Heart left ventricle (tissue), 16 donors: ENCODE data around the gene TMEM80. TPM values are rescaled to one million over a fixed set of nuclear protein-coding genes. Genes with fewer than 3 reads are reported as not detected.

Experiments used
- ATAC-seq, 4 donors: fragments of 200-7000 bp; cut with Tn5 transposase; one replicate each; pipeline ENCODE4 v1.9.1; 2020 to 2022; ENCODE audit warnings: moderate library complexity in 4 of 4, mild to moderate bottlenecking in 3 of 4, moderate number of reproducible peaks in 1 of 4
- DNase-seq, 5 donors: peaks; one replicate each; pipeline ENCODE4 v3.0.0-alpha.2; 2020
- H3K27ac ChIP-seq, 12 donors: fragments of 200-600 bp; sonication (generic) in 4 of 12; one replicate each; pipeline versions ENCODE4 v1.5.0 to v1.8.0; 2016 to 2022; ENCODE audit warnings: mild to moderate bottlenecking in 2 of 12
- H3K27me3 ChIP-seq, 9 donors: fragments of 200-600 bp; sonication (generic) in 2 of 9; one replicate each; pipeline versions ENCODE4 v1.5.1 to v1.8.0; 2016 to 2022; ENCODE audit warnings: mild to moderate bottlenecking in 3 of 9
- H3K36me3 ChIP-seq, 9 donors: fragments of 200-600 bp; sonication (generic) in 2 of 9; one replicate each; pipeline versions ENCODE4 v1.5.0 to v1.8.0; 2018 to 2022; ENCODE audit warnings: mild to moderate bottlenecking in 2 of 9
- H3K4me1 ChIP-seq, 12 donors: fragments of 200-600 bp; sonication (generic) in 4 of 12; one replicate each; pipeline versions ENCODE4 v1.5.0 to v1.8.0; 2016 to 2022; ENCODE audit warnings: mild to moderate bottlenecking in 3 of 12
- H3K4me3 ChIP-seq, 12 donors: fragments of 200-600 bp; sonication (generic) in 4 of 12; one replicate each; pipeline versions ENCODE4 v1.5.0 to v1.8.0; 2017 to 2022; ENCODE audit warnings: mild to moderate bottlenecking in 9 of 12, moderate library complexity in 4 of 12
- H3K9me3 ChIP-seq, 12 donors: fragments of 200-600 bp; sonication (generic) in 4 of 12; one replicate each; pipeline versions ENCODE4 v1.5.0 to v1.8.0; 2016 to 2022; ENCODE audit warnings: mild to moderate bottlenecking in 1 of 12
- POLR2A ChIP-seq, 2 donors: fragments of 450-650 bp; IDR thresholded peaks; one replicate each; pipeline ENCODE4 v1.6.1; 2017; ENCODE audit warnings: antibody characterized with exemption in 2 of 2, mild to moderate bottlenecking in 2 of 2, moderate library complexity in 2 of 2
- WGBS, 4 donors: extraction: QIAGEN DNeasy Blood & Tissue Kit in 2 of 4; methylation state at CpG; one replicate each; pipeline versions ENCODE4 v1.1.5 to v1.1.7; 2013 to 2018; 5-methylcytosine and 5-hydroxymethylcytosine counted together
- intact Hi-C, 10 donors: fragments of 100-400 bp; cut with DNase I; formaldehyde crosslinking; loops; one replicate each; pipeline versions ENCODE4 v1.11.1 to v1.14.2; 2022
- polyA plus RNA-seq, 2 donors: library from polyadenylated mRNA; stranded (reverse); fragments of 200-250 nt; gene quantifications; one replicate each; pipeline ENCODE4 v1.2.3, GENCODE V29; 2013
- total RNA-seq, 9 donors: library from RNA; depleted of rRNA in 2 of 9; stranded (reverse); fragments of >200 nt in 2 of 9; fragmentation: NEBNext Ultra II Directional in 3 of 9; extraction: Animal tissue kit (Norgen Biotek cat#: 25700) in 3 of 9; gene quantifications; one replicate each; pipeline versions ENCODE4 v1.1.0 to v1.2.4, GENCODE V29; 2016 to 2023
- TF ChIP-seq, protein P1 (sequence below), 12 donors: fragments of 200-600 bp; sonication (generic) in 4 of 12; IDR thresholded peaks; one replicate each; pipeline versions ENCODE4 v1.5.0 to v1.8.0; 2018 to 2022; ENCODE audit warnings: antibody characterized with exemption in 12 of 12, mild to moderate bottlenecking in 5 of 12
- donor health status: ischemic (EF 13 %, LVEDD 7.1; RV severe dilation, severe dysfunction).
- donor health status: healthy with polysubstance abuse.
- donor health status: DM: no; HTN: yes; CAD: no.
- donor health status: DM: no; HTN: no; CAD: no.
- donor health status: ischemic (EF 25% LVEDD 6.9; RV normal size, moderate dysfunction).
- donor health status: ischemic (EF 25% LVEDD 5.7; RV mildly dilated, moderate dysfunction).
- donor health status: healthy.
- donor health status: DM: yes; HTN: yes; CAD: no.
- donor health status: ischemic (EF 35%, LVEDD 5.7; RV mildly dilated, moderate dysfunction).
- donor health status: nonischemic (EF 11% LVEDD 7.7; RV severe dilation, severe dysfunction).
- donor health status: DM: yes; HTN: yes; CAD: no.
- donor health status: PGD.
- donor health status: ischemic (EF 29% LVEDD 5.4; RV normal size, mild dysfunction).
- donor health status: nonischemic (EF 23%, LVEDD 6.1; RV moderate dilation, normal function).

Gene TMEM80
- total and polyA plus RNA-seq, 11 donors = 8.0 to 18.2 (median 14.9) TPM

- Histone ChIP-seq H3K27me3 (peaks cover 18 to 60% (median 29%) of the 10 kb centered on the region in 9 donors), H3K9me3 (no peaks in the 10 kb centered on the region), H3K4me3 (no peak overlapping the region), H3K27ac (peak overlapping the region in 1 of 12 donors; percentile 1), H3K36me3 (no peaks in the 10 kb centered on the region), H3K4me1 (peaks cover 0 to 30% (median 22%) of the 10 kb centered on the region in 12 donors)
- DNase-seq (peak; percentile 68 to 88 (median 85)), ATAC-seq (peak; percentile 69 to 92 (median 86))
- TF ChIP-seq POLR2A (IDR thresholded peaks at IDR 0.05) = no peak
- TF ChIP-seq, protein P1, sequence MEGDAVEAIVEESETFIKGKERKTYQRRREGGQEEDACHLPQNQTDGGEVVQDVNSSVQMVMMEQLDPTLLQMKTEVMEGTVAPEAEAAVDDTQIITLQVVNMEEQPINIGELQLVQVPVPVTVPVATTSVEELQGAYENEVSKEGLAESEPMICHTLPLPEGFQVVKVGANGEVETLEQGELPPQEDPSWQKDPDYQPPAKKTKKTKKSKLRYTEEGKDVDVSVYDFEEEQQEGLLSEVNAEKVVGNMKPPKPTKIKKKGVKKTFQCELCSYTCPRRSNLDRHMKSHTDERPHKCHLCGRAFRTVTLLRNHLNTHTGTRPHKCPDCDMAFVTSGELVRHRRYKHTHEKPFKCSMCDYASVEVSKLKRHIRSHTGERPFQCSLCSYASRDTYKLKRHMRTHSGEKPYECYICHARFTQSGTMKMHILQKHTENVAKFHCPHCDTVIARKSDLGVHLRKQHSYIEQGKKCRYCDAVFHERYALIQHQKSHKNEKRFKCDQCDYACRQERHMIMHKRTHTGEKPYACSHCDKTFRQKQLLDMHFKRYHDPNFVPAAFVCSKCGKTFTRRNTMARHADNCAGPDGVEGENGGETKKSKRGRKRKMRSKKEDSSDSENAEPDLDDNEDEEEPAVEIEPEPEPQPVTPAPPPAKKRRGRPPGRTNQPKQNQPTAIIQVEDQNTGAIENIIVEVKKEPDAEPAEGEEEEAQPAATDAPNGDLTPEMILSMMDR (IDR thresholded peaks at IDR 0.05) = peak; percentile 90 to 99 (median 94)
- intact Hi-C loops = loop anchor here in 7 of 10 donors (1.0 to 10.0 kb wide), 6 partner anchors 63 to 176 kb away; no protein-coding TSS in a partner anchor
- 28 to 48% (median 32%) methylated on average over 10 to 31 of the region's 31 CpGs for WGBS, 4 donors
Measured at GRCh38 chr11:727859-728748, 32.5 kb downstream of the TMEM80 start.

GRCh38 chr11:728901-729491 lies 33.4 kb downstream of the TMEM80 start:
- 79 to 83% (median 81%) methylated on average over 5 to 15 of the region's 15 CpGs for WGBS, 4 donors
- Histone ChIP-seq H3K4me3 (no peak overlapping the region), H3K36me3 (no peaks in the 10 kb centered on the region), H3K27ac (no peak overlapping the region), H3K9me3 (no peaks in the 10 kb centered on the region), H3K4me1 (peaks cover 0 to 30% (median 22%) of the 10 kb centered on the region in 12 donors), H3K27me3 (peaks cover 18 to 59% (median 27%) of the 10 kb centered on the region in 9 donors)
- TF ChIP-seq POLR2A (IDR thresholded peaks at IDR 0.05) = no peak
- TF ChIP-seq, protein P1 (IDR thresholded peaks at IDR 0.05) = no peak
- intact Hi-C loops = loop anchor here in 6 of 10 donors (2.0 to 10.0 kb wide), 5 partner anchors 64 to 177 kb away; no protein-coding TSS in a partner anchor
- no peak for DNase-seq
- ATAC-seq = no peak

- no peaks in the 10 kb centered on the region for H3K36me3 ChIP-seq
- no peak overlapping the region for H3K4me3 ChIP-seq
- intact Hi-C loops = loop anchor here in 7 of 10 donors (2.0 to 10.0 kb wide), 6 partner anchors 65 to 177 kb away; partner anchors contain the start of genes CEND1 (in 1 of the 7) and SLC25A22 (in 1 of the 7)
- H3K9me3 ChIP-seq = no peaks in the 10 kb centered on the region
- H3K27ac ChIP-seq = no peak overlapping the region
- peaks cover 0 to 30% (median 22%) of the 10 kb centered on the region in 12 donors for H3K4me1 ChIP-seq
- WGBS, 4 donors = 52 to 68% (median 61%) methylated on average over 7 to 17 of the region's 17 CpGs
- peak in 1 of 5 donors; percentile 47 for DNase-seq
- no peak for ATAC-seq
- TF ChIP-seq, protein P1 (IDR thresholded peaks at IDR 0.05) = no peak
- no peak for TF ChIP-seq POLR2A (IDR thresholded peaks at IDR 0.05)
- H3K27me3 ChIP-seq = peaks cover 15 to 56% (median 25%) of the 10 kb centered on the region in 9 donors
Measured at GRCh38 chr11:729492-730074, 34.0 kb downstream of the TMEM80 start.
